Left colon (tissue), 2 donors: Measurements from ENCODE around the gene ATP2C1. TPM values are rescaled to one million over a fixed set of nuclear protein-coding genes. Genes with fewer than 3 reads are reported as not detected.
"Not testable (repeated sequence)": the region's sequence is repeated elsewhere in the genome, so short reads cannot be mapped to it uniquely, and the experiment has no call there.

Source experiments
- ATAC-seq: fragments of 200-7000 bp; cut with Tn5 transposase; one replicate; pipeline ENCODE4 v1.9.1; 2020; ENCODE audit warnings: mild to moderate bottlenecking, moderate library complexity
- DNase-seq, 2 donors: peaks; one replicate each; pipeline ENCODE4 v3.0.0-alpha.2; 2020
- intact Hi-C, 2 donors: fragments of 100-400 bp; cut with DNase I in 1 of 2; cut with micrococcal nuclease in 1 of 2; formaldehyde crosslinking; loops; one replicate each; pipeline versions ENCODE4 v1.11.2 to v1.14.0; 2022; cut with DNase I, micrococcal nuclease
- total RNA-seq, 2 donors: library from RNA; stranded (reverse); fragmentation: NEBNext Ultra II Directional; extraction: Animal tissue kit (Norgen Biotek cat#: 25700); gene quantifications; one replicate each; pipeline ENCODE4 v1.2.1, GENCODE V29; 2021
- donor health status: DM: no; HTN: no; CAD: no.
- donor health status: DM: yes; HTN: yes; CAD: no.

ATP2C1 gene
- total RNA-seq, 2 donors from 2014 or later = 62.8 to 65.7 TPM

DNA sequence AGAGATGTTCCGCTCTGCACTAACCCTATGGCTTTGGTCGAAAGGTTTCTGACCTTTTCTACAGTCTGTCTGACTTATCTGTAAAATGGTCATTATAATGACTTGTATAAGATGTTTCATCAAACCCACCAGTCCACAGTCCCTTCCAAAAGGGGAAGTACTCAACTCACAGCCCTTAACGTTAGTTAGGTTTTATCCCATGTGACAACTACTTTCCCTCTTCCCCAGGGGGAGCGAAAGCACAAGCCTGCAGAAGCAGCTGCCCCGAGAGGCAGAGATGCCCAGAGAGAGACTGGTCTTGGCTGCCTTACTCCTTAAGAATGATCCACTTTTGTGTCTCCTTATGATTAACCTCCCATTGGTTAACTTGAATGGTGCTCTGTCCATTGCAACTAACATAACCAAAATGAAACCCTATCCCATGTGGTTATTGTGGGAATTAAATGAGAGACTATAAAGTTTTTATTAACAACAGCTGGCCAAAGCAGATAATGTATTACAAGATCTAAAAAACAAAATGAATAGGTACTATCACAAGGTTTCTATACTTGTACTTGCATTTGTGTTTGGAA is 126.3 kb downstream of the ATP2C1 start:
- DNase-seq (no peak), ATAC-seq (no peak)
- intact Hi-C loops = loop anchor here in 1 of 2 donors (10.0 kb wide), 1 partner anchor 125 kb away; the partner anchor contains the start of gene ATP2C1

DNA sequence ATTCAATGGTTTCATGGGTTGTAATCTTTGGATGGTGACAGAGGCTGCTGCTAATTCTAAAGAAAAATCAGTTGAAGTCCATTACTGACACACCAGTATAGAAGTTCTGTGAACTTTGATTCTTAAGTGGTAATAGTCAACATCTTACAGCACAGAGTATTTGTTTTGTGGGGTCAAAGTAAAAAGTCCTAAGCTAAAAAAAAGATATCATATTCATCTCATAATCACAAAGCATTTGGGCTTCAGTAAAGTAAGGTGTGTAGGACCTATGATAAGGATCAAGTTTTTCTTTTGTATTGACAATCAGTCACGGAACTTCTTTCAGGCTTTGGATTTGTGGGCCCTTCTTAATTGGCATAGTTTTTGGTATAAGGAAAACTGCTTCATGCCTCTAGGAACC is 131.7 kb downstream of the ATP2C1 start:
- peak; percentile 62 for ATAC-seq
- intact Hi-C loops = loop anchor here in 1 of 2 donors (10.0 kb wide), 1 partner anchor 131 kb away; the partner anchor contains the start of gene ATP2C1
- no peak for DNase-seq

DNA sequence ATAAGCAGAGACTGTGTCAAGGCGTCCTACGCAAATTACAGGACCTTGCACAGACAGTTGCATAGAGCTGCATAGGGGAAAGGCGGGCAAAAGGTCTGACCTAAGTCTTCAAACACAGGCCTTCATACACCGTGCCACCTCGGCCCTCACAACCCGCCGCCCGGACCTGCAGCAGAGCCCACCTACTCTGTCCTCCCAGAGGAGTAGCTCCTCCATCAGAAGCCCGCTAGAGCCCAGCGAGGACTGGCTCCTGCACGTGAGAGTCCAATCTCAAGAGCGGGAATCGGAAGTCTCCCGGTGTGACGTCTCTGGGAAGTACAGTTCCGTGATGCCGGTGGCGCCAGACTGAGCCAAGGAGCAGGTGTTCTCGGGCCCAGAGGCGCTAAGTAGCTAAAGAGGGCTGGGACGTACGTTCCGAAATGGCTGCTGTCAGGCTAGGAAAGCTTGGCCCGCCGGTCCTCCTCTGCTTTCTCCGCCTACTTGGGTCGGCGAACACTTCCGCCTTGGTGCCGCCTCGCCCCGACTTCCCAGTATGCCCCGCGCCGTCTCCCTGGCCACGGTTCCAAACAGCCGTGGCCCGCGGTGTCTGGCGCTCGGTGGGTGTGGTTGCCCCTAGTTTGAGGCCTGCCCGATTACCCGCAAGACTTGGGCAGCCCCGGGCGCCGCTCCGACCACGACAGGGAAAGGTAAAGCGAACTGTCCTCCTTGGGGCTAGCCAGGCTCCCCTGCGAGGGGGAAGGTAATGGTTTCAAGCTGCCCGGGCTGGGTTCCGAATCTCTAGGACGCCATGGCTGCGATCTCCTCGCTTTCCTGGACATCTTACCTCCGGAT is 132.7 kb downstream of the ATP2C1 start, which contains the start of the genes ASTE1 and NEK11:
Gene ASTE1, minus strand, starts transcription at position 505 of the 831 bp plus-strand sequence. CDS start 1,519 bp downstream, outside the sequence.
Gene NEK11, plus strand, starts transcription at position 557 of the 831 bp plus-strand sequence. CDS start 2,832 bp downstream, outside the sequence.
- ATAC-seq = peak; percentile 95
- DNase-seq = peak; percentile 90 to 95
- intact Hi-C loops = loop anchor here in 1 of 2 donors (10.0 kb wide), 1 partner anchor 132 kb away; the partner anchor contains the start of gene ATP2C1

DNA sequence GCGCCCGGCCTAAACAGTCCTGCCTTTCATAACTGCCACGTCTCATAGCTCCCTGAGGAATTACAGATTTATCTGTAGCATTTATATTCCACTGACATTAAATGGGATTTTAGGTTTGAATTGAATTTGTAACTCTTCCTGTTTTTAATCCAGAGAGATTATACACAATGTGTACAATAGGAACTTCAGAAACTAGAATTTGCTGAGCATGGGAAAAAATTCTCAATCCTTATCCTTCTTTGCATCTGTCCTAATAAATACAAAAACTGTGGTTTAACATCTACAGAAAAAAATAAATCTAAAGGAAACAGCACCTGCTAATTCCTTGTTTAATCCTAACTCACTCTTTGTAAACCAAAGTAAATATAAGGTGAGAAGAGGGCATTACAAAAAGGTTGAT is 135.0 kb downstream of the ATP2C1 start:
- intact Hi-C loops = loop anchor here in 1 of 2 donors (10.0 kb wide), 1 partner anchor 134 kb away; the partner anchor contains the start of gene ATP2C1
- no peak for DNase-seq
- no peak for ATAC-seq

DNA sequence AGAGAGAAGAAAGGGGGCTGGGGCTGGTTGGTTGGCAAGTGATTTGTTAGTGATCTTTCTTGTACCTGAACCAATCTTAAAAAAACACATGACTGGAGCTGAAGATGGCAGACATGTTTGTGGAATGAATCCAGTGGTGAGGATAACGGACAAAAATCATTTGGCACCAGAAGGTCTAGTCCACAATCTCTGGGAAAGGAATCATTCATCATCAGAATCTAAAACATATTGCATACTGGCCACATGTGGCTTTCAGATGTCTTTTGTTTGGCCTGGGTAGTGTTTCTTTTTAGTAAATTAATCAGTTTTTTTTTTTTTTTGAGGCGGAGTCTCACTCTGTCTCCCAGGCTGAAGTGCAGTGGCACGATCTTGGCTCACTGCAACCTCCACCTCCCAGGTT is 137.8 kb downstream of the ATP2C1 start:
- ATAC-seq = no peak
- DNase-seq = no peak
- intact Hi-C loops = loop anchor here in 1 of 2 donors (10.0 kb wide), 1 partner anchor 353 kb away; the partner anchor contains the start of gene NUDT16

GRCh38 chr3:131033480-131034080 is 139.7 kb downstream of the ATP2C1 start:
- intact Hi-C loops = loop anchor here in 1 of 2 donors (10.0 kb wide), 1 partner anchor 351 kb away; the partner anchor contains the start of gene NUDT16
- DNase-seq (no peak), ATAC-seq (peak; percentile 75)

- no peak for DNase-seq
- no peak for ATAC-seq
- intact Hi-C loops = loop anchor here in 1 of 2 donors (10.0 kb wide), 1 partner anchor 348 kb away; the partner anchor contains the start of gene NUDT16
Observed at GRCh38 chr3:131036200-131036816, 142.4 kb downstream of the ATP2C1 start.

DNA sequence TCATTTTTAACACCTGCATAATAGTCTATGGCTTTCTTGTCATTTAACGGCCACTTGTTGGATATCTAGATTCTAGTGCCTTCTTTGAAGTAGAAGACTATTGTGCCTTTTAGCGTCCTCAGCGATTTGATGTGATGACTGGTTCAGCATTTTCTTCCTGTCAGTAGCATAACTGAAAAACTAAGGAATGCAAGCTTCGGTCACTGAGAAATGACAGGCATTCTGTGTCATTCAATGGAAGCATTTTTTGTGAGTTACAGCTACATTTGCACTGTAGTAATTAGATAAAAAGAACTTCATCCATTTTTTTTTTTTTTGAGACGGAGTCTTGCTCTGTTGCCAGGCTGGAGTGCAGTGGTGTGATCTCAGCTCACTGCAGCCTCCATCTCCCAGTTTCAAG is 143.1 kb downstream of the ATP2C1 start:
- ATAC-seq (no peak), DNase-seq (no peak)
- intact Hi-C loops = loop anchor here in 1 of 2 donors (10.0 kb wide), 1 partner anchor 348 kb away; the partner anchor contains the start of gene NUDT16

DNA sequence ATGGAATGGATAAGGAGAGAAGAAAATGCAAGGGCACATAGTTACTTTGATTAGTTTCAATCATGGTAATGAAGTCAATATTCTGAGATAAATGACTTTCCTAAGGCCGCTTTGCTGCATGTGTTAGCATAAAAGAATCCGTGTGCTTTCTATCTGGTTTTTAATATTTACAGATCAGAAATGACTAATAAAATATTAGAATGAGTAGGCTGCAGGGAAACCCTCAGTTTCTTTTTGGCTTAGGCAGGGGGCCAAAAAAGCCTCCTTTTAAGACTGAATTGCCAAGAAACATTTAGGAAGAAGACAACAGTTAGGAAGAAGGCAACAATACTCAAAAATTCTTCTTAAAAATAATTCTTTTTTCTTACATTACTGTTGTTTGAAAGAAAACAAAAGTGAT is 144.4 kb downstream of the ATP2C1 start:
- intact Hi-C loops = loop anchor here in 1 of 2 donors (10.0 kb wide), 1 partner anchor 346 kb away; the partner anchor contains the start of gene NUDT16
- no peak for DNase-seq
- no peak for ATAC-seq

DNA sequence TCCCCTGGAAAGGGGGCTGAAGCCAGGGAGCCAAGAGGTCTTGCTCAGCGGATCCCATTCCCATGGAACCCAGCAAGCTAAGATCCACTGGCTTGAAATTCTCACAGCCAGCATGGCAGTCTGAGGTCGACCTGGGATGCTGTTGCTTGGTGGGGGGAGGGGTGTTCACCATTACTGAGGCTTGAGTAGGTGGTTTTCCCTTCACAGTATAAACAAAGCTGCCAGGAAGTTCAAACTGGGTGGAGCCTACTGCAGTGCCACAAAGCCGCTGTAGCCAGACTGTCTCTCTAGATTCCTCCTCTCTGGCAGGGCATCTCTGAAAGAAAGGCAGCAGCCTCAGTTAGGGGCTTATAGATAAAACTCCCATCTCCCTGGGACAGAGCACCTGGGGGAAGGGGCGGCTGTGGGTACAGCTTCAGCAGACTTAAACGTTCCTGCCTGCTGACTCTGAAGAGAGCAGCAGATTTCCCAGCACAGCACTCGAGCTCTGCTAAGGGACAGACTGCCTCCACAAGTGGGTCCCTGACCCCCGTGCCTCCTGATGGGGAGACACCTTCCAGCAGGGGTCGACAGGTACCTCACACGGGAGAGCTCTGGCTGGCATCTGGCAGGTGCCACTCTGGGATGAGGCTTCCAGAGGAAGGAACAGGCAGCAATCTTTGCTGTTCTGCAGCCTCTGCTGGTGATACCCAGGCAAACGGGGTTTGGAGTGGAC is 148.5 kb downstream of the ATP2C1 start:
- DNase-seq, intact Hi-C loops, ATAC-seq: not testable (repeated sequence)

- intact Hi-C loops = no loop called here
- ATAC-seq (no peak), DNase-seq (no peak)
Observed at GRCh38 chr3:131047582-131047981, 153.7 kb downstream of the ATP2C1 start.

GRCh38 chr3:131048030-131048429 is 154.1 kb downstream of the ATP2C1 start:
- no peak for ATAC-seq
- no peak for DNase-seq
- intact Hi-C loops = no loop called here

DNA sequence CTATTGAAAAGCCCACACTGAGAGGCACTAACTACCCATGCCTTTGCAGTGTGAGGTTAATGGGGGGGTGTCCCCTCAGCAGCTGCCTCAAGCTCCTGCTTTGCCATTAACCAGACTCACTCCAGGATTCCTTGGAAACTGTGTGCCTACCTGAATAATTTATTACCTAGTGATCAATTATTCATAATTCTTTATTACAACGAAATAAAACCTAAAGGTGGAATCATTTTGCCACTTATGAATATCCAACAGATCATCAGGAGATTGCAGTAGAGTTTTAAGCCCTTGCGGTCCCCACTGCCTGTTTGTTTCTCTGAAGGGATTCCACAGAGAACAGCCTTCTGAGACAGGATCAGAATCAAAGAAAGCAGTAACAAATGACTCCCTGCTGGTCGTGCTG is 156.1 kb downstream of the ATP2C1 start:
- intact Hi-C loops = no loop called here
- no peak for ATAC-seq
- DNase-seq = no peak

DNA sequence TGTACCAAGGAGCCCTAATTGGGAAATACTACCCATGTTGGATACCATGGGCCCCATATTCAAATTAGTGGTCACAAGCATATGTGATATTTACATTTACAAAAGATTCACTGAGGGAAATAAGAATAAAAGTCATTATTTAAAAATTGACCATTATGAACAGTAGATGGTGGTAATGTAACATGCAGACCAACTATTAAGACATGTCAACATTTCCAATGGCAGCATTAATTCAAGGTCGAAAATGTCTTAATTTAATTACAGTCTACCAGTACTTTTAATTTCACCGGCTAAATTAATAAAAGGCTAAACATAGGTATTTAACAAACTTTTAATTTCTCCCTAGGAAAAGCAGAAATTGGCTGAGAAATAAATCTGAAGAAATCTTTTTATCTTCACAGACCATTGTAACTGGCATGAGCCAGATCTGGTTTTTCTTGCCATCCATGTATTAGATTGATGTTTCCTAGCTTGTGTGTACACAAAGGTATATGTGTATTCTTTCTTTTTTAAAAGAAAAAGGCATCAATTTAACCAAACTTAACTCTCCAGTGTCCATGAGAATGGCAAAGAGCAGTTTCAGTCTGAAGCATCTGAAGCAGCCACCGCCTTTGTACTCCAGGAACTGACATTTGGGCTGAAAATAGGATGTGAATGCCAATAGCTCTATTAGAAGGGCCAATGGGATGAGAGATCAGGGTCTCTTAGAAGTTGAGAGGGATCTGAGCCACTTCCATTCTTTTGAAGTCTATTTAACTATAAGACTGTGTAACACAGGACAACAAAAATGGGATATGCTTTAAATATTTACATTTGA is 159.4 kb downstream of the ATP2C1 start:
- intact Hi-C loops = no loop called here
- no peak for ATAC-seq
- no peak for DNase-seq
